NCI-H748 treated with DMSO at 0.1 percent for 48 hours (cell line): Measurements from ENCODE around the gene NARF.
"Not testable (repeated sequence)": the region's sequence is repeated elsewhere in the genome, so short reads cannot be mapped to it uniquely, and the experiment has no call there.

ENCODE experiments used
- DNase-seq: peaks from one replicate; lab custom pipeline; 2025; lab: John Stamatoyannopoulos, UW

Gene NARF

GRCh38 chr17:82536512-82537201 lies 78.1 kb downstream of the NARF start:
- DNase-seq = no peak

GRCh38 chr17:82537228-82537627 lies 78.7 kb downstream of the NARF start:
- not testable (repeated sequence) for DNase-seq

- DNase-seq = not testable (repeated sequence)
Observed at GRCh38 chr17:82539076-82539475, 80.5 kb downstream of the NARF start.
